GM19239 (cell line): ENCODE measurements around the gene TTYH3.

ENCODE experiments used
- DNase-seq: peaks from one replicate; pipeline ENCODE4 v3.0.0; 2011; ENCODE audit warnings: low spot score; ENCODE audit not compliant: insufficient read length
- FAIRE-seq: peaks from 2 replicates; lab custom pipeline; 2011; peaks lifted over from hg19 to GRCh38; lab: Jason Lieb, UNC

TTYH3 gene

DNA sequence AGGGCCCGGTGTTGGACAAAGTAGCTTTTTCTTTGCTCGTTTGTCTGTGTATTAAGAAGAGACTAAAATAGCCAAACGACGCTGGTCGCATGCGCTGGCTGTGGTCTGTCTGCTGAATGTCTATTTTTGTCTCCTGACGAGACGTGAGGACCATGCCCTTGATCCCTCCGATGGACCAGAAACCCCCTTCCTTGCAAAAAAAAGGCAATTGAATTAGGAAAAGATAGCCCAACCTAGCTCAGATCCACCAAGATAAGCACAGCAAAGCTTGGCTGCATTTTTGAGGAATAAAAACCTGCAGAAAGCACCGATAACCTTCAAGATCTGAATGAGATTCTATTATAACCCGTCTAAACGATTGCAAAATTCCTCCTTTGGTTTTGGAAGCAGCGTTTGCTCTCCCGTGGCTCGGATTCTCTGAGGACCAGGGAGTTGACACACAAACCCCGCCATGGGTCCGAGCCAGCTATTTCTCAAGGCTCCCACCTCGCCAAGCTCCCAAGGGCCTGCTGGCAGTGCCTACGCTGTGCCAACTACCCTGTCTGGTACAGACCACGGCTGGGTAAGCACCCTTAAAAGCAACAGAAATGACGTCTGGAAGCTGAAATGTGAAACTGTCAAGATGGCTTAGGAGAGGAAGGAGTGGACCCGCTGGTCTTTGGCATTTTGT is 17.7 kb upstream of the TTYH3 start:
- FAIRE-seq (no peak), DNase-seq (no peak)

DNA sequence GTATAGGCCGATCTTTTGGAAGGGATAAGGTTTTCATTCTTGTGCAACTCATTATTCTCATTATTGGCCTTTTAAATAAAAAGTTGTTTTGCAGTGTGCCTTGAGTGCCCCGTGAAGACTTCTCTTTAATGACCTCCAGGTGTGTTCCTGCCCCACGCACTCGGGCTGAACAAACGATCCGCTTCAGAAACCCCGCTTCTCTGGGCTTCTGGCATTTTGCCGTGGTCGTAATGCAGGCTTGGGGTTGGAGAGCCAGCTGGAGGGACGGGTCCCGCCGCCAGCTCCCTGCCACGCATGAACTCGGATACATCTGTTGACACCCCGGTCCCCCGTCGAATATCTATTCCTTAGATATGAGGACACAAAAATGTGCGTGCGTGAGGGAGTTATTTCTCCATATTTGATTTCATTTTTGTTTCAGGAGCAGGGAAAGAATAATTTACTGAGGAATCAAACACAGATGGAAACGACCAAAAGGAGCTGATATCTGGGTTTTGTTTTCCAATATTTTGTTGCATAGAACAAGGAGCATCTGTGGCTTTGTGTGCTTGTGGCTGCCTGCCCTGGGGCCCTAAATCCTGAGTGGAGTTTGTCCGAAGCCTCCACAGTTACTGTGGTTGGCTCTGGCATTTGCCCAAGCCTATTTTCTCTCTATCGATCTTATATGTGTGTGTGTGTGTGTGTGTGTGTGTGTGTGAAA is 17.0 kb upstream of the TTYH3 start:
- DNase-seq (no peak), FAIRE-seq (no peak)

DNA sequence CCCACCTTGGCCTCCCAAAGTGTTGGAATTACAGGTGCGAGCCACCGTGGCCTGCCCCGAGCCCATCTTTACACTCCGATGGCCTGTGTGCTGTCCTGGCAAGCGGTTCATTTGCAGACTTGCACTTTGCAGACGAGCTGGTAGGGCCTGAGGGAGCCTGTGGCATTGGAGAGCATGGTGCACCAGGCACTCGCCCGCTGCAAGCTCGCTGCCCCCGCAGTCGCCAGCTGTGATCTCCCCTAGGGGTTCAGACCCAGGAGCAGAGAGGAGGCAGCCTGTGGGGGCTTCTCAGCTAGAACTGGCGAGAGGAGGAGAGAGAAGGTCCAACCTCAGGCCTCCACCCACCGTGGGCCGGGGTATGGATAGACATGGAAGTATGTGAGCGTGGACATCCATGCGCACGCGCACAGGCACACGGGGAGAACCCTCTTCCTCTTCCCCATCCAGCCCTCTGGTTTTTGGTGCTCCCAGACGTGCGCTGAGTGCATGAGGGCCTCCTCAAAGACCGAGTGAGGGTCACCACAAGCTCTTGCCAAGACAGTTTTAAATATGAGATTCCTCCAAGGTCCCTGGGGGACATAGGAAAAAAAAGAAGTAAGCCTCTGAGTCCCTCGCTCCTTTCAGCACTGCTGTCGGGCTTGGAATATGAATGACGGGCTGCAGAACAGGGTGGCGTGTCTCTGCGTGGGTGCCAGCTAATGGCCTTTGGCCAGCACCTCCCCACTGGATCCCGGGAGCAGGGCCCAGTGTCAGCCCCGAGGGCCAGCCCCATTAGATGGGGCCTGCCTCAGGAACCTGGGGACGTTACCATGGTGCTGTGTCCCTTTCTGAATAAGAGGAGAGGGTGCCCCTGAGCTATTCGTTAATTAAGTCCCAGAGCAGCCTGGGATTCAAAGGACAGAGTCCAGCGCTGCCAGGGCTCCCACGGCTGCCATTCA is 15.1 kb upstream of the TTYH3 start:
- no peak for FAIRE-seq
- DNase-seq, result no peak

DNA sequence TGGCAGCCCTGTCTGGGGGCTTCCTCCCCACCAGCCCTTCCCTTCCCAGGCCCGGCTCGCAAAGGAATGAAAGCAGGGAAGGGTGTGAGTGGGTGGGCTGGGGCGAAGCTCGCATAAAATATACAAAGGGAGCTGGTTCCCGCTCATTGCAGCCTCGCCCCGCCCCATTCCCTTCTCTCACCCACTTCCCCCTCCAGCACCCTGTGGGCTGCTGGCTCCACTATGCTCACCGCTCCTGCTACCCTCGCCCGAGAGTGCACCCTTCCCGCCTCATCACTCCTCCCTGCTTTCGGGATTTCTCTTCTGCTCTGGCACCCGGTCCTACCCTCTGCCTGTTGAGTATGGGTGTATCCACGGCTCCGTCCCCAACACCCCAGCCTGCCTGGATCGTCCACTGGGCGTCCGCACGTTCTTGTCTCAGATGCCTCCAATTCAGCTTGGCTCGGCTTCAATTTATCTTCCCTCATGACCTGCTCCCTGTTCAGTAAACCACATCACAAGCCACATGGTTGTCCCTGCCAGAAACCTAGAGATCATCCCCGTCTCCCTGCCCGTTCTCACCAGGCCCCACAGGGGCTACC is 14.4 kb upstream of the TTYH3 start:
- FAIRE-seq (no peak), DNase-seq (no peak)

DNA sequence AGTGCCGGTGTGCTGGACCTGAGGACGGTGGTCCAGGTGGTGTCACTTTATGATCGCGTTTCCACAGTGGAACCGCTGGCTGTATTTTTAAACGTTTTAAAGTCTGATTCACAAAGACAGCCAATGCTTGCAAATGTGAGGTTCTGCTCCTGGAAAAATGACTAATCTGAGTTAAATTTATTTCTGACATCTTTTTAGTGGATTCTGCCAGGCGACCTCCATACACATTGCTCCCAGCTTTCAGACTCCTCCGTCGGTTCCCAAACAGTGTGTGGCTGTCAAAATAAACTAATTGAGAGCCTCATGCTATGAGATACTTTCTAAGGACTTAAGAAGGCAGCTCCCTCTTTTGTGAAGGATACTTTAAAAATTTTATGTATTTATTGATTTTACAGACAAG is 12.7 kb upstream of the TTYH3 start:
- no peak for FAIRE-seq
- no peak for DNase-seq

DNA sequence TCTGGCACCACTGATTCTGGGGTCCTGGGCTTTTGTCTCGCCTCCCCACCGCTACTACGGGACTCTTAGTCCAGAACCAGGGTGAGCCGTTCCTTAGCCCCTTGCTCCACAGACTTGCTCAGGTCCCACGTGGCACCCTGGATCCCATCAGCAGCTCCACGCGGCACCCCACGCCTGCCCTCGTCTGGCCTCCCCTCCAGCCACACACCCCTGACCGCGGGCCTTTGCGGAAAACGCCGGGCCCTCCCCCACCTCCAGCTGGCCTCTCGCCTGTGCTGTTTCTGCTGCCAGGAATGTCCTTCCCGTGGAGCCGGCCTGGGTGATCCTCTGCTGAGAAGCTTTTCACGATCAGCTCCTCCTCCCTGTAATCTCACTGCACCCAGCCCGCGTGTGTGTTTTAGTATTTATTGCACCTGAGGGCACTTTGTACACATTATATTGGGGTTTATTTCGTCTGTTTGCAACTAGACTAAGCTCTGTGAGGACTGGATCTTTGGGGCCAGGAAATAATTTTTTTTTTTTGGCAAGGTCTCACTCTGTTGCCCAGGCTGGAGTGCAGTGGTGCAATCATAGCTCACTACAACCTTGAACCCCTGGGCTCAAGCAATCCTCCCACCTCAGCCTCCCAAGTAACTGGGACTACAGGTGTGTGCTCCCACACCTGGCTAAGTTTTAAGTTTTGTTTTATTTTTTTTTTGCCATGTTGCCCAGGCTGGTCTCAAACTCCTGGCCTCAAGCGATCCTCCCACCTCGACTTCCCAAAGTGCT is 10.5 kb upstream of the TTYH3 start:
- FAIRE-seq (no peak), DNase-seq (no peak)

DNA sequence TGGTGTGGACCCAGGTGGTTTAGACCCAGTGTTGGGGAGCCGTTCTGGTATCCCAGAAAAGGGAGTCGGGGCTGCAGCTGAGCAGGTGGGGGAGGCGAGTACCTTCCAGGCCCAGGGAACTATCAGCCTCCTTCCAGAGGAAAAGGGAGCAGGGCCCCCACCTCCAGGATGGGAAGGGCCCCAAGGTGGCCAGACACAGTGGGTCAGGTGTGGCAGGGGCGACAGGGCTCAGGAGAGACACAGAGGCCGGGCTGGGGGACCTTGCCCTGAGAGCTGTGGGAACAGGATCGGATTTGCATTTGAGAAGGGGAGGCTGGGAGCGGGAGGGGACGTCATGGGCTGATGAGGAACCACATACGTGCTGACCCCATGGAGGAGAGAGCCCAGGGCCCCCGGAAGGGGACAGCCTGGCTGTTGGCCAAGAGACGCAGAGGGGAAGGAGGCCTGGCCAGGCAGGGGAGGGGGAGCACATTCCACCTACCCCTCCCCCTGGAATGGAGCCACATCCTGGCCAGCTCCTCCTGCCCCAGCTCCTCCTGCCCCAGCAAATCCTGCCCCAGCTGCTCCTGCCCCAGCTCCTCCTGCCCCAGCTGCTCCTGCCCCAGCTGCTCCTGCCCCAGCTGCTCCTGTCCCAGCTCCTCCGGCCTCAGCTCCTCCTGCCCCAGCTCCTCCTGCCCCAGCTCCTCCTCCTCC is 9.7 kb upstream of the TTYH3 start:
- no peak for FAIRE-seq
- DNase-seq, result no peak

DNA sequence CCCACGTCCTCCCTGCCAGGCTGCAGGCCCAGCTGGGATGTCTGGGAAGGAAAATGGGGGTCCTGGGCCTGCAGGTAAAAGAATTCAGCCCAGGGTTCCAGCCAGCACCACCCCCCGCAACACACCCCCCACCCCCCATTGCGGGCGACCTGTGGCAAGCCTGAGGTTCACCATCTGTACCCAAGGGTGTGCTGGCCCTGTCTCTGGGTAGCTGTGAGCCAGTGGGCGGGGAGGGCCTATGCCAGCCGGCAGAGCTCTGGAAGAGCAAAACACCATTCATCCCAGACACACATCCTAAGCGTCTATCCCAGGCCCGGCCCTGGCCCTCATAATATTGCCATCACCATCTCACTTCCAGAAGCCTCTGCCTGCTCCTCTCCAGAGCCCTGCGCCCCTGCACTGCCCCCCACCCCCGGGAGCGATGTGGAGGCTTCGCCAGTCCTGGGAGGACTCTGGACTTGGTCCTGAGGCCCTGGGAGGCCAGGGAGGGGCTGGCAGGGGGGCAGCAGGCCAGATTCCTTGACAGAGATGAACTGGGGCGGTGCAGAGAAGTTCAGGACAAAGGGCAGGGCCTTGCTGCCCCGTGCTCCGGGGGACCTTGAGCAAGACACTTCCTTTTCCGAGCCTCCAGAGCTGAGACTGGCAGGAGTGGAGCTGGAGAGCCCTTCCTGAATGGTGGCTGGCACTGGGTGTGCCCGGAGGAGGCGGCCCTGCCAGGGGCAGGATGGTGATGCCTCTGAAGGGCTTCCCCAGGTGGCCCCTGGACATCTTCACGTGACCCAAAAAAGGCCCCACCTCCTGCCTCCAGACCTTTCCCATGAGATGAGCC is 8.7 kb upstream of the TTYH3 start:
- no peak for FAIRE-seq
- DNase-seq, result no peak

DNA sequence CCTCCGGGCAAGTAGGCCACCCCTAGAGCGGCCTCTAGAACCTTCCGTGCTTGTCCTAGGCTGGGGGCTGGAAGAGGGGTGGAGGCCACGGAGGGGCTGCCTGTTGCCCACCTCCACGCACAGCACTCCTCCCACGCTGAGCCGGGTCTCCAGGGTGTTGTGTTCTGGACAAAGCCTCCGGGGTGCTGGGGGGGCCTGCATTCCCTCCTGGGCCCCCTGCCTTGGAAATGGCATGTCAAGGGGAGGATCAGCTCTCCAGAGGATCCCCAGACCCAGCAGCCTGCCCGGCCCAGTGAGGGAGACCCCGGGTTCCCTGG is 8.1 kb upstream of the TTYH3 start:
- no peak for FAIRE-seq
- DNase-seq, result no peak

DNA sequence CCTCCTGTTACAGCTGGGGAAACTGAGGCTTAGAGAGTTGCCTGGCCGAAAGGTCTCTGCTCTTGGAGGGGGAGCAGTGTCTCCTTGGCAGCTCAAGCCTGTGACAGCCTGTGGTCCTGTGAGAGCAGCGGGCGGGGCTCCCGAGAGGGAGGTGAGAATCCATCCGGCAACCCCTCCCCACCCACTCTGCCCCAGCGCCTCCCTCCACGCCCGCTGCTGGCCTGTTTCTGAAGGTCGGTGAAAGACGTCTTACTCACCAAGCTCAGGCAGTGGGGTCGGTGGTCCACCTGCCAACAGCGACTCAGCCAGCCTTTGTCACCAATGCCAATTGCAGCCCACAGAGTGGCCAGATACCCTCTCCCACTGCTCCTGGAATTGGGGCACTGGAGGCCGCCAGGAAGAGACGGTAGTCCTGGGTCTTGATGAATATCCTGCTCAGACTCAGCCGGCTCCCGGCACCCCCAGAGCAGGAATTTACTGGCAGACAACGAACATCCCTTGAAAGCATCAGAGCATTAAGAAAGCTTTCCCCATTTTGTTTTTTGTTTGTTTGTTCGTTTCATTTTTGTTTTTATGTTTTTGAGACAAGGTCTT is 7.4 kb upstream of the TTYH3 start:
- no peak for DNase-seq
- no peak for FAIRE-seq

DNA sequence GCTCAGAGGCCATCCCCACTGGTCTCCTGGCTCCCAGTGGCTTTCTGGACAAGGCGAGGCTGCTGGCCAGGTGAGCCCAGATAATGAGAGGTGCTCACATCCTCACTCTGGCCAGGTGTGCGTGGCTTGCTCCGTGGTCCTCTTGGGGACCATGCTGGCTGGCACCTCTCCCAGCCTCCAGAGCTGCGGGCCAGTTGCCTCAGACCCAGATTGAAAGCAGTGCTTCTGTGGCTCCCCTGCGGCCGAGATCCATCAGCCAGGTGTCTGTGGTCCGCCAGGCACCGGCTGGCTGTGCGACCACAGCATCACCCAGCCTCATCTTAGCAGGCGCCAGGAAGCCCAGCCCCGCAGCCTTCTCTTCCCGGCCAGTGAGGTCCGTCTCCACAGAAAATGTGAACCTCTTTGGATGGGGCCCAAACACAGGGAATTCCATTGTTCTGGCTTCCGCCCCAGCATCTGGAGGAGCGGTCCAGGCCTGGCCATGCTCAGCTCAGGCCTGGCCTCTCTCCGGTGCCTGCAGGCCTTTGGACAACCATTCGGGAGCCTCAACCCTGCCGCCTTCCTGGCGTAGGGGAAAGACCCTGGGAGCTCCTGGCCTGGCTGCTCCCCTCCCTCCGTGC is 5.2 kb upstream of the TTYH3 start:
- FAIRE-seq (no peak), DNase-seq (no peak)

DNA sequence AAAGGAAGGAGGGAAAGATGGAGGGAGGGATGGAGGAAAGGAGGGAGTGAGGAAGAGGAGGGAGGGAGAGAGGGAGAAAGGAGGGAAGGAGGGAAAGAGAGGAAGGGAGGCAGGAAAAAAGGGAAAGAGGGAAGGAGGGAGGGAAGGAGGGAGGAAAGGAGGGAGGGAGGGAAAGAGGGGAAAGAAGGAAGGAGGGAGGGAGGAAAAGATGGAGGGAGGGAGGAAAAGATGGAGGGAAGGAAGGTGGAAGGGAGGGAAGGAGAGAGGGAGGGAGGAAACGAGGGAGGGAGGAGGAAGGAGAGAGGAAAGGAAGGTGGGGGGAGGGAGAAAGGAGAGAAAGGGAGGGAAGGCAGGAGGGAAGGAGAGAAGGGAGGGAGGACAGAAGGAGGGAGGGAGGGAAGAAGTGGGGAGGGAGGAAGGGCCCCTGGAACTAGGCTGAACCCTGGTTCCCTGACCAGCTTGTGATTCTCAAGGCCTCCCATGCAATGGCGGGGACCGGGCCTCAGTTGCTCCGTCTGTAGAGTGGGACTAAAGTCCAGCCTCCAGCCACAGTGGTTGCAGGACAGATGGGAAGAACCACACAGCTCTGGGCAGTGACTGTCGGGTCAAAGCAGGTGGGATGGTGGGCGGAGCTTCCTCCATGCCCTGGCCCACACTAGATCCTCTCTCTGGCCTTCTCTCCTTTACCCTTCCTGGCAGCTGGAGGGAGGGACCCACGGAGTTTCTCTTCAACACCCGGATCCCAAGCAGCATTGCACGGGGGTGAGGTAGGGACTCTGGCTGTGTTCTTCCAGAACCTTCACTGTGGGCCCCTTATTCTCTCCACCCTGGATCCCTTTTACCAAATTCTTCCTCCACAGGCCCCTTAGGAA is 4.3 kb upstream of the TTYH3 start:
- DNase-seq (no peak), FAIRE-seq (no peak)

DNA sequence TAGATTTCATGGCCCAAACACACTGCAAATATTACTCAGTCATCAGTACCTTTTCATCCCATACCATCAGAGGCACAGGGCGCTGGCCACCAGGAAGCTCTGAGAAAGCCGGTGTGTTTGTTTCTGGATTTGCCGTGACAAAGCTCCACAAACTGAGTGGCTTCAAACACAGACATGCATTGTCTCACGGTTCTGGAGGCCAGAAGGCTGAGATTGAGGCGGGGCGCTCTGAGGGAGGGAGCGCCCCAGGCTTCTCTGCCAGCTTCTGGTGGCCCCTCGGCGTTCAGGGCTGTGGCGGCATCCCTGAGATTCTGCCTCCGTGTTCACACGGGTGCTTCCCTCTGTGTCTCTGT is 3.7 kb upstream of the TTYH3 start:
- no peak for DNase-seq
- no peak for FAIRE-seq

DNA sequence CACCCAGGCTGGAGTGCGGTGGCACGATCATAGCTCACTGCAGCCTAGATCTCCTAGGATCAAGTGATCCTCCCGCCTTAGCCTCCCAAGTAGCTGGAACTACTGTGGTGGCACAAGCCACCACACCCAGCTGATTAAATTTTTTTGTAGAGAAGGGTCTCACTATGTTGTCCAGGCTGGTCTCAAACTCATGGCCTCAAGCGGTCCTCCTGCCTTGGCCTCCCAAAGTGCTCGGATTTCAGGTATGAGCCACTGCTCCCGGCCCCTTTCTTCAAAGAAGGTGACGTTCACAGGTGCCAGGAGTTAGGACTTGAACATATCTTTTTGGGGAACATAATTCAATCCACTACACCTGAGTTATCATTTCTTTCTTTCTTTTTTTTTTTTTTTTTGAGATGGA is 2.9 kb upstream of the TTYH3 start:
- no peak for FAIRE-seq

DNA sequence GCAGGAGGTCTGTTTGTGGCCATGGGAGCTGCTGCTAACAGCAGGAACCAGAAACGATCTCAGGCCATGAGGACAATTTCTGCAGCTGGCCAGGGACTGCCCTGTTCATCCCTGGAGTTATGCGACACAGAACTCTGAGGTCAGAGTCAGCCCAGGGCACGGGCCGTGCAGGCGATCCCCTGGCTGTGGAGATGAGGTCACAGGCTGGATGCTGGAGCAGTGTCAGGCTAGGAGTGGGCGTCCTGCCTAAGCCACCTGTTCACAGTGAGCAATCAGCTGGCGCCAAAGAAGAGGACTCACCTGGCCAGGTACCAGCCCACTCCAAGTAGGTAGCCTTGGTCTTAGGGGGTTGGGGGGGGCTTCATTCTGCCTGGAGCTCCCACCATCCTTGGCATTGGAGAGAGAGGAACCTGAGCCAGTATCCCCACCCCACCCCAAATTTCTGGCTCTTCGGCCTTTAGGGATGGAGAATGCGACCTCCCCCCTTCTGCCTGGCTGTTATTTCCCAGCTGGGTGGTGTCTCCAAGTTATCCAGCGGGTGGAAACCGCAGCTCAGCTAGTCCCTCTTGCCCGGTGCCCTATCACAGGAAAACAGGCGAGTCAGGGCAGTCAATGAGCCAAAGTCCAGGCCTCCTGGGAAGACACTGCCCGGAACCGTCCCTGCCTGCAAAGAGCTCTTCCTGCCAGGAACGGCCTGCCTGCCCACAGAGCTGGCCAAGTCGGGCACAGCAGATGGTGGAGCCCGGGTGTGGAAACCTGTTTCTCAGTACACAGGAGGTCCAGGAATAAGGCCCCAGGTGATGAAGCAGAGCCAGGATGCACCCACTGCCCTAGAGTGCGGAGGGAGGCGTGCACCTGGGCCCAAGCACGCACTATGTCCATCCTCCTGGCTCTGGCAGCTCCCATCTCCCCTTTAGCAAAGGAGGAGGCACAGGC is 1.8 kb upstream of the TTYH3 start:
- DNase-seq, result no peak
- no peak for FAIRE-seq

More for the DNA sequence above, 2.9 kb upstream of the TTYH3 start:
- DNase-seq, result no peak
